Measurements from ENCODE around the gene GPR180.

DNA sequence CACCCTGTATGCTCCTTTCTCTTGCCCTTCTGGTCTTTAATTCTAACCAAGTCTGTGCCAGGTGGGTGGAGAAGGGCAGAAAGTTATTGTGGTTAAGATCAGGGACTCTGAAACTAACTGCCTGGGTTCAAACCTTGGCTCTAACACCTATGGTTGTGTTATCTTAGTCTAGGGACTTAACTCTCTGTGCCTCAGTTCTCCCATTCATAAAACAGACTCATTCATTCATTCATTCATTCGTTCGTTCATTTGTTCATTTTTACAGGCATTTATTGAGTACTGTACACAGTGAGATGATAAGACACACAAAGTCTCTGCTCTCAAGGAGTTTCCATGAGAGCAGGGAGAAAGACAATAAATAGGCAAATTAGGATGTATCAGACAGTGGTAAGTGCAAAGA lies 80.6 kb downstream of the GPR180 start:
- no peak for TF ChIP-seq YY1 (IDR thresholded peaks at IDR 0.05; ENCODE audit: low read depth)
- no peak for TF ChIP-seq USF1 (IDR thresholded peaks at IDR 0.05)
- TF ChIP-seq TAF1 (IDR thresholded peaks at IDR 0.05; ENCODE audit: low read depth): no peak
- TF ChIP-seq CEBPB (IDR thresholded peaks at IDR 0.05): no peak
- no peak for TF ChIP-seq EGR1 (IDR thresholded peaks at IDR 0.05)
- no peak for TF ChIP-seq MAX (IDR thresholded peaks at IDR 0.05)

Data from Ishikawa (cell line).